Type B pancreatic cell (in vitro differentiated cells): ENCODE data around the gene CHRNA9. TPM values are rescaled to one million over a fixed set of nuclear protein-coding genes. Genes with fewer than 3 reads are reported as not detected.

Experiments
- DNase-seq: peaks from one replicate; pipeline ENCODE4 v3.0.0; 2021; ENCODE audit warnings: mixed read lengths; ENCODE audit not compliant: unreplicated experiment; ENCODE audit errors: extremely low spot score
- H3K27ac Mint-ChIP-seq: 2 replicates; pipeline ENCODE4 v1.8.0; 2021; ENCODE audit warnings: mild to moderate bottlenecking, mixed read lengths
- H3K27me3 Mint-ChIP-seq: 2 replicates; pipeline ENCODE4 v1.8.0; 2021; ENCODE audit warnings: mixed read lengths
- H3K36me3 Mint-ChIP-seq: 2 replicates; pipeline ENCODE4 v1.8.0; 2021; ENCODE audit warnings: mixed read lengths
- H3K4me1 Mint-ChIP-seq: one replicate; pipeline ENCODE4 v1.8.0; 2021; ENCODE audit warnings: mixed read lengths; ENCODE audit not compliant: unreplicated experiment
- H3K4me3 Mint-ChIP-seq: 2 replicates; pipeline ENCODE4 v1.8.0; 2021; ENCODE audit warnings: mild to moderate bottlenecking, mixed read lengths
- H3K9me3 Mint-ChIP-seq: 2 replicates; pipeline ENCODE4 v1.8.0; 2021; ENCODE audit warnings: mixed read lengths
- total RNA-seq: library from RNA; stranded (reverse); gene quantifications from 2 replicates; pipeline ENCODE4 v1.2.1, GENCODE V29; 2021; ENCODE audit warnings: low replicate concordance
- TF ChIP-seq, protein P1 (sequence below): fragments of 200-600 bp; sonication (generic); conservative IDR thresholded peaks from 2 replicates; pipeline ENCODE4 v1.5.0; 2021; ENCODE audit warnings: antibody characterized with exemption, mild to moderate bottlenecking

CHRNA9 gene
- total RNA-seq, 1 donor from 2014 or later, result 0.58 TPM

DNA sequence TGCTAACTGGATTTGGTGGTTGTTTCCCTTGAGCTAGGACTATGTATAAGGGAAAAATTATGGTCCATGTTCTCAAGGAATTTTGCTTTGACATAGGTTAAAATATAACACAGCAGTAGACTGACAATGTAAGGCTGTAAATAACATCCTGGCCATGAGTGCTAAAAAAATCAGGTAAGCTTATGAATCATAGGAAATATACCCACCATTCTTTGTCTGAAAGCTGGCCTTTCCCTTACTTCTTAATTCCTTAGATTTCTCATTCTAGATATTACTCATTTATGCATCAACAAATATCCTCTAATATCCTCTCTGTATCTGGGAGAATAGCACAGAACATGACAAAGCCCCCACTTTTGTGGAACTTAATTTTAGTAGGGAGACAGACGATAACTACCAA is 6.8 kb upstream of the CHRNA9 start:
- no peaks in the 10 kb centered on the region for H3K27me3 Mint-ChIP-seq
- no peaks in the 10 kb centered on the region for H3K36me3 Mint-ChIP-seq
- peaks cover 39% of the 10 kb centered on the region for H3K4me1 Mint-ChIP-seq
- no peak for DNase-seq
- H3K9me3 Mint-ChIP-seq, result no peaks in the 10 kb centered on the region
- H3K4me3 Mint-ChIP-seq, result no peak overlapping the region
- H3K27ac Mint-ChIP-seq, result peak overlapping the region; percentile 4
- TF ChIP-seq, protein P1, sequence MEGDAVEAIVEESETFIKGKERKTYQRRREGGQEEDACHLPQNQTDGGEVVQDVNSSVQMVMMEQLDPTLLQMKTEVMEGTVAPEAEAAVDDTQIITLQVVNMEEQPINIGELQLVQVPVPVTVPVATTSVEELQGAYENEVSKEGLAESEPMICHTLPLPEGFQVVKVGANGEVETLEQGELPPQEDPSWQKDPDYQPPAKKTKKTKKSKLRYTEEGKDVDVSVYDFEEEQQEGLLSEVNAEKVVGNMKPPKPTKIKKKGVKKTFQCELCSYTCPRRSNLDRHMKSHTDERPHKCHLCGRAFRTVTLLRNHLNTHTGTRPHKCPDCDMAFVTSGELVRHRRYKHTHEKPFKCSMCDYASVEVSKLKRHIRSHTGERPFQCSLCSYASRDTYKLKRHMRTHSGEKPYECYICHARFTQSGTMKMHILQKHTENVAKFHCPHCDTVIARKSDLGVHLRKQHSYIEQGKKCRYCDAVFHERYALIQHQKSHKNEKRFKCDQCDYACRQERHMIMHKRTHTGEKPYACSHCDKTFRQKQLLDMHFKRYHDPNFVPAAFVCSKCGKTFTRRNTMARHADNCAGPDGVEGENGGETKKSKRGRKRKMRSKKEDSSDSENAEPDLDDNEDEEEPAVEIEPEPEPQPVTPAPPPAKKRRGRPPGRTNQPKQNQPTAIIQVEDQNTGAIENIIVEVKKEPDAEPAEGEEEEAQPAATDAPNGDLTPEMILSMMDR, result no peak

DNA sequence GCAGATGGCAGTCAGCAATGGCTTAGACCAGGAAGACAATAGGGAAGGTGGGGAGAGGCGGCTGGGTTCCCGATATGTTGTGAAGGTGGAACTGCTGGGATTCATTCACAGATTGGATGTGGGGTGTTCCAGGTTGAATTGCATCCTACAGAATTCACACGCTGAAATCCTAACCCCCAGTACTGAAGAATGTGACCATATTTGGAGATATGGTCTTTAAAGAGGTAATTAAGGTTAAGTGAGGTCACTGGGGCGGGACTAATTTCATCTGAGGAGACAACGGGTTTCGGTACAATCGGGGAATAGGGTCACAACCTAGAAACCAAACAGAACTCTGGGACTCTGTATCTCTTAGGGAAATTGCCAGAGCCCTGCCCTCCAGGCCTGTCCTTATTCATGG is 5.3 kb upstream of the CHRNA9 start:
- Mint-ChIP-seq H3K36me3 (no peaks in the 10 kb centered on the region), H3K9me3 (no peaks in the 10 kb centered on the region), H3K4me1 (peaks cover 46% of the 10 kb centered on the region), H3K4me3 (no peak overlapping the region), H3K27ac (no peak overlapping the region), H3K27me3 (no peaks in the 10 kb centered on the region)
- no peak for DNase-seq
- TF ChIP-seq, protein P1, result no peak

DNA sequence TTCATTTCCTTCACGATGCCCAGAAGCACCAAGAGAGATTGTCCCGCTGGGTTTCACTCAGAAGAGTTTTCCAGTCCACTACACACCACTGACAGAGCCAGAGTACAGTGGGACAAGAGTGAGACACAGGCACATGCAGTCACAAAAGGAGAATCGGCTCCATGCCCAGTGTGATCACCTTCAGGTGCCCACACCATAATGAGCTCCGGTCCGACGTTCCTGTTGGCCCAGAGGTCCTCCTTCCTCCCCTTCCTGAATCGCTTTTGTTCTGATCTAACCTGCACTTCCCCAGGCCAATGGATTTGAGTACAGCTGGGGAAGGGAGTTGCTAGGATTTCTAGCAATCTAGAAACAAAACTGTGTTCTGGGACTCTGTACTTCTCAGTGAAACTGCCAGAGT is 4.6 kb upstream of the CHRNA9 start:
- H3K27ac Mint-ChIP-seq, result no peak overlapping the region
- no peak overlapping the region for H3K4me3 Mint-ChIP-seq
- H3K27me3 Mint-ChIP-seq, result no peaks in the 10 kb centered on the region
- H3K9me3 Mint-ChIP-seq, result no peaks in the 10 kb centered on the region
- no peak for DNase-seq
- TF ChIP-seq, protein P1, result no peak
- peaks cover 43% of the 10 kb centered on the region for H3K4me1 Mint-ChIP-seq
- no peaks in the 10 kb centered on the region for H3K36me3 Mint-ChIP-seq

DNA sequence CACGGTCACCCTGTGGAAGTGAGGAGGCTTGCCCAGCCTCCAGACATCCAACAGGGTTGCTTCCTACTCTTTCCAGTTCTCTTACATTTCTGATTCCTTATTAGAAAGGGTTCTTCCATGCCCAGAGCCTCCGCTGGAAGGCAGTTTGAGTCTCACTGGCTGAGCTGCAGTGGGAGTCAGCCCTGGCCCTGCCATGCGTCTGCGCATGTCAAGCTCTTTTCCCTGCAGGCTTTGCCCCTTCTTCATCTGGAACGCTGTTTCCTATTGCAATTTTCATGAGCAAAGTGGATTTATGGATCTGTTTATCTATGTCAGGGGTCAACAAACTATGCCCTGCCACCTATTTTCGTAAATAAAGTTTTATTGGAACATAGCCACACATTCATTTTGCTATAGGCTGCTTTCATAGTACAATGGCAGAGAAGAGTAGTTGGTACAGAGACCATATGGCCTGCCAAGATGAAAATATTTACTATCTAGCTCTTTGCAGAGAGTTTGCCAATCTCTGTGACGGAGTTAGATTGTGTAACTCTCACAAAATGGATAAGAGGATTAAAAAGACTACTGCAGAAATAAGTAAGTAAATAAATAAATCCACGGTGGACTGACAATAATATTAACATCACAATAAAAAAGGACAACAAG is 3.9 kb upstream of the CHRNA9 start:
- Mint-ChIP-seq H3K9me3 (no peaks in the 10 kb centered on the region), H3K27me3 (no peaks in the 10 kb centered on the region), H3K4me3 (no peak overlapping the region), H3K4me1 (peaks cover 47% of the 10 kb centered on the region), H3K27ac (no peak overlapping the region), H3K36me3 (no peaks in the 10 kb centered on the region)
- DNase-seq, result no peak
- TF ChIP-seq, protein P1, result no peak

DNA sequence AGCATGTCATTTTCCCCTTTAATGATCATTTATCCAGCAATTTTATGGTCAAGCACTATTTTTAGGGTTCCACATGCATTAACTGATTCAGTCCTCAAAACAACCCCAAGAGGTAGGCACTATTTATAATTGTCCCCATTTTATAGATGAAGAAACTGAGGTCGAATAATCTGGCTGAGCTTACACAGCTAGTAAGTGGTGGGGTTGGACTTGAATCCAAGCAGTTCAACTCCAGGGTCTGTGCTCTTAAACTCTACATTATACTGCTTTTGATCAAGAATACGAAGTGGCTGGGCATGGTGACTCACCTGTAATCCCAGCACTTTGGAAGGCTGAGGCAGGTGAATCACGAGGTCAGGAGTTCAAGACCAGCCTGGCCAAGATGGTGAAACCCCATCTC is 3.2 kb upstream of the CHRNA9 start:
- Mint-ChIP-seq H3K9me3 (no peaks in the 10 kb centered on the region), H3K4me3 (no peak overlapping the region), H3K36me3 (no peaks in the 10 kb centered on the region), H3K27me3 (no peaks in the 10 kb centered on the region), H3K4me1 (peaks cover 45% of the 10 kb centered on the region), H3K27ac (no peak overlapping the region)
- TF ChIP-seq, protein P1, result no peak
- no peak for DNase-seq
